Colonic mucosa (tissue), 4 donors: ENCODE measurements around the gene BBLN. TPM values are rescaled to one million over a fixed set of nuclear protein-coding genes. Genes with fewer than 3 reads are reported as not detected.

Source experiments
- DNase-seq: peaks from one replicate; pipeline ENCODE4 v3.0.0-alpha.2; 2020
- H3K27ac ChIP-seq: fragments of 200-600 bp; one replicate; pipeline ENCODE4 v1.8.0; 2021
- H3K27me3 ChIP-seq: fragments of 200-600 bp; one replicate; pipeline ENCODE4 v1.8.0; 2021
- H3K36me3 ChIP-seq: fragments of 200-600 bp; one replicate; pipeline ENCODE4 v1.8.0; 2021
- H3K4me1 ChIP-seq: fragments of 200-600 bp; one replicate; pipeline ENCODE4 v1.8.0; 2021; ENCODE audit warnings: mild to moderate bottlenecking
- H3K4me3 ChIP-seq: fragments of 200-600 bp; one replicate; pipeline ENCODE4 v1.8.0; 2021
- H3K9ac ChIP-seq, 2 donors: one replicate each; pipeline ENCODE4 v1.7.0; 2013; ENCODE audit warnings: control low read depth in 2 of 2, low read depth in 2 of 2, low read length in 2 of 2
- H3K9me3 ChIP-seq: fragments of 200-600 bp; one replicate; pipeline ENCODE4 v1.8.0; 2021
- CTCF ChIP-seq: fragments of 200-600 bp; IDR thresholded peaks from one replicate; pipeline ENCODE4 v1.8.0; 2022; ENCODE audit warnings: antibody characterized with exemption, mild to moderate bottlenecking
- intact Hi-C: fragments of 100-400 bp; cut with DNase I; formaldehyde crosslinking; loops from one replicate; pipeline ENCODE4 v1.14.1; 2022
- total RNA-seq, 2 donors: library from RNA; stranded (reverse); fragmentation: NEBNext Ultra II Directional in 1 of 2; extraction: Animal tissue kit (Norgen Biotek cat#: 25700) in 1 of 2; gene quantifications; one replicate each; pipeline ENCODE4 v1.2.1, GENCODE V29; 2021
- donor health status: healthy.
- donor health status: DM: no; HTN: no; CAD: no.
- donor health status: DM: no; HTN: no; CAD: no.

Gene BBLN
- total RNA-seq, 2 donors from 2014 or later = 47.5 to 53.0 TPM

- H3K36me3 ChIP-seq = no peaks in the 10 kb centered on the region
- intact Hi-C loops = no loop called here
- H3K9ac ChIP-seq = no peak overlapping the region
- no peaks in the 10 kb centered on the region for H3K27me3 ChIP-seq
- H3K4me3 ChIP-seq = no peak overlapping the region
- H3K4me1 ChIP-seq = peaks cover 5% of the 10 kb centered on the region
- TF ChIP-seq CTCF = no peak
- DNase-seq = no peak
- H3K27ac ChIP-seq = no peak overlapping the region
- no peaks in the 10 kb centered on the region for H3K9me3 ChIP-seq
Observed at GRCh38 chr9:128142596-128142995, 17.5 kb upstream of the BBLN start.

- Histone ChIP-seq H3K27ac (no peak overlapping the region), H3K9ac (peak overlapping the region; percentile 26 to 40), H3K4me1 (peaks cover 7% of the 10 kb centered on the region), H3K36me3 (no peaks in the 10 kb centered on the region), H3K27me3 (no peaks in the 10 kb centered on the region), H3K9me3 (no peaks in the 10 kb centered on the region), H3K4me3 (no peak overlapping the region)
- DNase-seq = peak; percentile 50
- intact Hi-C loops = no loop called here
- TF ChIP-seq CTCF = no peak
Observed at GRCh38 chr9:128143525-128144238, 16.4 kb upstream of the BBLN start.

GRCh38 chr9:128144239-128145181, 15.6 kb upstream of the BBLN start:
- Histone ChIP-seq H3K27ac (no peak overlapping the region), H3K36me3 (no peaks in the 10 kb centered on the region), H3K4me1 (peaks cover 9% of the 10 kb centered on the region), H3K4me3 (no peak overlapping the region), H3K9me3 (no peaks in the 10 kb centered on the region), H3K9ac (peak overlapping the region in 1 of 2 donors; percentile 40), H3K27me3 (no peaks in the 10 kb centered on the region)
- TF ChIP-seq CTCF = no peak
- intact Hi-C loops = no loop called here
- no peak for DNase-seq

- Histone ChIP-seq H3K36me3 (no peaks in the 10 kb centered on the region), H3K9me3 (no peaks in the 10 kb centered on the region), H3K27ac (no peak overlapping the region), H3K9ac (no peak overlapping the region), H3K4me1 (peaks cover 9% of the 10 kb centered on the region), H3K27me3 (no peaks in the 10 kb centered on the region), H3K4me3 (no peak overlapping the region)
- TF ChIP-seq CTCF = no peak
- intact Hi-C loops = no loop called here
- no peak for DNase-seq
Observed at GRCh38 chr9:128145536-128145935, 14.5 kb upstream of the BBLN start.

- H3K9me3 ChIP-seq = no peaks in the 10 kb centered on the region
- no peak overlapping the region for H3K27ac ChIP-seq
- H3K4me1 ChIP-seq = peaks cover 9% of the 10 kb centered on the region
- H3K27me3 ChIP-seq = no peaks in the 10 kb centered on the region
- no peak overlapping the region for H3K9ac ChIP-seq
- no peak for TF ChIP-seq CTCF
- no peak for DNase-seq
- H3K4me3 ChIP-seq = no peak overlapping the region
- intact Hi-C loops = no loop called here
- H3K36me3 ChIP-seq = no peaks in the 10 kb centered on the region
Observed at GRCh38 chr9:128145951-128146351, 14.1 kb upstream of the BBLN start.
